NB4 (cell line): ENCODE measurements around the gene CFAP91.
A peak's percentile ranks its signal among the peaks of the same experiment; 100 is the strongest.
"Not testable (repeated sequence)": the region's sequence is repeated elsewhere in the genome, so short reads cannot be mapped to it uniquely, and the experiment has no call there.

ENCODE experiments used
- DNase-seq: peaks from one replicate; pipeline ENCODE4 v3.0.0; 2010; ENCODE audit warnings: low read depth
- H3K4me3 ChIP-seq: one replicate; pipeline ENCODE4 v1.5.1; 2011; ENCODE audit warnings: mild to moderate bottlenecking, low read depth, low read length, moderate library complexity
- CTCF ChIP-seq: IDR thresholded peaks from one replicate; pipeline ENCODE4 v1.5.1; 2012; ENCODE audit warnings: low read depth, low read length
- MAX ChIP-seq: IDR thresholded peaks from 2 replicates; pipeline ENCODE4 v1.6.1; 2011; ENCODE audit warnings: low read depth, low read length
- MYC ChIP-seq: IDR thresholded peaks from 2 replicates; pipeline ENCODE4 v1.6.1; 2011; ENCODE audit warnings: low read depth, low read length
- POLR2A ChIP-seq: IDR thresholded peaks from 2 replicates; pipeline ENCODE4 v1.6.1; 2011; ENCODE audit warnings: mild to moderate bottlenecking; ENCODE audit not compliant: insufficient read length; ENCODE audit errors: extremely low read depth

The CFAP91 gene

GRCh38 chr3:119676020-119676419 lies 26.8 kb upstream of the CFAP91 start:
- no peak for TF ChIP-seq MYC
- no peak for TF ChIP-seq MAX
- TF ChIP-seq POLR2A, result no peak
- no peak for TF ChIP-seq CTCF
- H3K4me3 ChIP-seq, result peak overlapping the region; percentile 84
- DNase-seq, result no peak

GRCh38 chr3:119676771-119677640 lies 25.8 kb upstream of the CFAP91 start, which contains the start of gene COX17:
Gene COX17, minus strand, starts transcription at chr3:119677406. Its CDS starts 96 bp downstream, at chr3:119677310.
- no peak for TF ChIP-seq CTCF
- peak; percentile 62 for TF ChIP-seq MAX
- TF ChIP-seq POLR2A, result peak; percentile 58
- TF ChIP-seq MYC, result peak; percentile 51
- DNase-seq, result peak; percentile 95
- H3K4me3 ChIP-seq, result peak within 1 kb of the TSS; percentile 84

- peak overlapping the region; percentile 84 for H3K4me3 ChIP-seq
- TF ChIP-seq POLR2A (no peak), MYC (no peak), CTCF (no peak), MAX (no peak)
- no peak for DNase-seq
Measured at GRCh38 chr3:119677641-119677934, 25.2 kb upstream of the CFAP91 start.

- DNase-seq, H3K4me3 ChIP-seq: not testable (repeated sequence)
Measured at GRCh38 chr3:119678209-119678608, 24.6 kb upstream of the CFAP91 start.

- no peak for TF ChIP-seq POLR2A
- H3K4me3 ChIP-seq, result no peak overlapping the region
- DNase-seq, result peak; percentile 8
Measured at GRCh38 chr3:119679874-119680273, 22.9 kb upstream of the CFAP91 start.

GRCh38 chr3:119681279-119681678 lies 21.5 kb upstream of the CFAP91 start:
- no peak overlapping the region for H3K4me3 ChIP-seq
- peak; percentile 58 for DNase-seq
- TF ChIP-seq POLR2A, result no peak
- TF ChIP-seq CTCF, result peak; percentile 7

GRCh38 chr3:119683421-119683820 lies 19.4 kb upstream of the CFAP91 start:
- DNase-seq, result no peak
- H3K4me3 ChIP-seq, result no peak overlapping the region
- TF ChIP-seq POLR2A (no peak), CTCF (no peak), MYC (no peak), MAX (no peak)
